Muscle of leg (tissue), 11 donors: ENCODE results near the gene PDCD10. TPM values are rescaled to one million over a fixed set of nuclear protein-coding genes. Genes with fewer than 3 reads are reported as not detected.
A peak's percentile ranks its signal among the peaks of the same experiment; 100 is the strongest.

Experiments
- DNase-seq: peaks from one replicate; pipeline ENCODE4 v3.0.0; 2013
- H3K27ac ChIP-seq: one replicate; pipeline ENCODE4 v1.5.1; 2013; ENCODE audit warnings: mild to moderate bottlenecking, low read length, control low read depth
- H3K27me3 ChIP-seq: one replicate; pipeline ENCODE4 v1.6.1; 2013; ENCODE audit warnings: low read length; ENCODE audit not compliant: control insufficient read depth, insufficient read depth
- H3K36me3 ChIP-seq: one replicate; pipeline ENCODE4 v1.6.1; 2013; ENCODE audit warnings: low read length; ENCODE audit not compliant: control insufficient read depth, insufficient read depth
- H3K4me1 ChIP-seq: one replicate; pipeline ENCODE4 v1.6.1; 2013; ENCODE audit warnings: low read length; ENCODE audit not compliant: control insufficient read depth, insufficient read depth
- H3K4me3 ChIP-seq: one replicate; pipeline ENCODE4 v1.5.1; 2013; ENCODE audit warnings: low read length, control low read depth
- H3K9me3 ChIP-seq: replicated peaks from 2 replicates; pipeline ENCODE4 v1.6.1; 2013; ENCODE audit warnings: low read depth, low read length; ENCODE audit not compliant: control insufficient read depth
- WGBS: methylation state at CpG from one replicate; pipeline ENCODE4 v1.1.5; 2013; ENCODE audit warnings: missing lambda C conversion rate; ENCODE audit not compliant: insufficient coverage; 5-methylcytosine and 5-hydroxymethylcytosine counted together
- polyA plus RNA-seq, 8 donors: library from polyadenylated mRNA; unstranded; fragments of 120-200 nt; gene quantifications; one replicate each; pipeline versions ENCODE4 v1.2.1 to v1.2.3, GENCODE V29; 2013; ENCODE audit warnings: inconsistent platforms in 1 of 8, low replicate concordance in 1 of 8; ENCODE audit not compliant: insufficient read length in 8 of 8, insufficient read depth in 1 of 8
- total RNA-seq: library from RNA; stranded (reverse); fragments of 120-200 nt; gene quantifications from one replicate; pipeline ENCODE4 v1.2.4, GENCODE V29; 2013

The PDCD10 gene
- total and polyA plus RNA-seq, 9 donors, result 28.4 to 37.6 (median 31.1) TPM

GRCh38 chr3:167662919-167663400 is 71.7 kb downstream of the PDCD10 start:
- WGBS, result 91% methylated on average over 3 of the region's 5 CpGs
- no peak for DNase-seq
- H3K9me3 ChIP-seq, result no peaks in the 10 kb centered on the region
- no peak overlapping the region for H3K4me3 ChIP-seq
- H3K27me3 ChIP-seq, result no peaks in the 10 kb centered on the region
- H3K27ac ChIP-seq, result no peak overlapping the region
- no peaks in the 10 kb centered on the region for H3K36me3 ChIP-seq
- H3K4me1 ChIP-seq, result no peaks in the 10 kb centered on the region

GRCh38 chr3:167657684-167658225 is 76.9 kb downstream of the PDCD10 start:
- WGBS, result 61% methylated on average over 2 of the region's 3 CpGs
- Histone ChIP-seq H3K4me3 (no peak overlapping the region), H3K36me3 (no peaks in the 10 kb centered on the region), H3K4me1 (no peaks in the 10 kb centered on the region), H3K27me3 (no peaks in the 10 kb centered on the region), H3K27ac (no peak overlapping the region), H3K9me3 (no peaks in the 10 kb centered on the region)
- no peak for DNase-seq

- WGBS, result 80% methylated on average over 1 of the region's 1 CpG
- Histone ChIP-seq H3K4me1 (no peaks in the 10 kb centered on the region), H3K27ac (no peak overlapping the region), H3K4me3 (no peak overlapping the region), H3K27me3 (no peaks in the 10 kb centered on the region), H3K9me3 (no peaks in the 10 kb centered on the region), H3K36me3 (no peaks in the 10 kb centered on the region)
- no peak for DNase-seq
Measured at GRCh38 chr3:167656821-167657220, 77.9 kb downstream of the PDCD10 start.

DNA sequence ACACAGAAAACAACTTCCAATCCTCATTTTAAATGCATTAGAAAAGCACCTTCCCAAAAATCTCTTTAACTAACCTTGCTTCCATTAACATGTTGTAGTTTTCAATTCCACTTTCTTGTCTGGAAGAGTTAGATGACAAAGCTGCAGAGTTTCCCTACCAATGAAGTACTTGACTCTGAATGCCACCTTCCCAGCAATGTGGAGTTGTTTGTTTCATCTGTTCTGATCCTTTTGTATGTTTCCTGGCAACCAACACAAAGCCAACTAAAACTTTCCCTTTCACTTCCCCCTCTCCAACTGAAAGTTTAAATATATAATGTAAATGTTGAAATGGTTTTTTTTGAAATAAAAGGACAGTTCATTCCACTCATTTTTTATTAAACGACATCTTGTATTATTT is 80.9 kb downstream of the PDCD10 start, which contains the start of gene WDR49:
WDR49 (minus strand) TSS at position 183 of the 400 bp plus-strand sequence. CDS start 517 bp downstream, outside the sequence.
- WGBS, result no CpG with 5 or more reads among the region's 1 CpG
- peak; percentile 55 for DNase-seq
- H3K27ac ChIP-seq, result no peak within 1 kb of the TSS
- no peaks in the 10 kb centered on the region for H3K9me3 ChIP-seq
- H3K4me3 ChIP-seq, result no peak within 1 kb of the TSS
- no peaks in the 10 kb centered on the region for H3K27me3 ChIP-seq
- no peaks in the 10 kb centered on the region for H3K4me1 ChIP-seq
- H3K36me3 ChIP-seq, result no peaks in the 10 kb centered on the region

DNA sequence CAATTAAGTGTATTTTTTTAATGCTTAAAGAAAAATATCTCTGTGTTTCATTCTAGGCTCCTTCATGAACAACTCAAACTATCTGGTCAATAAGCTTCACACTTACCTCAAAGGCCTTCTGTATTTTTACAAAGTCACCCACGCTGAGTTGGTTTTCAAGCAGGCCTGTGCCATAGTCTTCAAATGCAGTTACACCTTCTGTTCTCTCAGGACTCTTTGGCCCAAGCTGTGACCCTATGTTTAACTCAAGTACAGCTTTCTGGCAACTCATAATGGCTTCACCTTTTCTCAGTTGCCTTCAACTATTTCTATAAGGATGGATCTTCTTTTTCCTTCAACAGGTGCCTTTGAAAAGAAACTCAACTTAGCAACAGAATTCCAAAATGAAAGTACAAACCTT is 81.5 kb downstream of the PDCD10 start:
- 73% methylated on average over 1 of the region's 1 CpG for WGBS
- no peak for DNase-seq
- no peaks in the 10 kb centered on the region for H3K4me1 ChIP-seq
- no peak overlapping the region for H3K27ac ChIP-seq
- no peaks in the 10 kb centered on the region for H3K27me3 ChIP-seq
- no peaks in the 10 kb centered on the region for H3K36me3 ChIP-seq
- no peaks in the 10 kb centered on the region for H3K9me3 ChIP-seq
- no peak overlapping the region for H3K4me3 ChIP-seq

DNA sequence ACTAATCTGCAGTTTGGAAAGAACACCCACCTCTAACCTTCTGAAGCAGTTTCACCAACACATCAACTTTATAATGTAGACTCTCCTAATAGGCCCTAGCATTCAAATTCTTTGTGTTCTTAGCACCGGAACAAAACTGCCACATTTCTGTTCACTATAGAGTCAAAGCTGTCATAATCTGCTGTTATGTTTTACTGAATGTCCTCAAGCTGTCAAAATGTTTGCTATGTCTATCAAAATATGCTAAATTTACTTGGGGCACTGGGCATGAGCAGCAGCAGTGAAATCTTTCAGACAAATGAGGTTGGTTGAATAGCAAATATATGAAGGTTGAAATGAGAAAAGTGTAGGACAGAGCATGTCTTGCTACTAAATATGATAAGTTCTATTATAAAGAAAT is 82.9 kb downstream of the PDCD10 start:
- DNase-seq, result no peak
- H3K27ac ChIP-seq, result no peak overlapping the region

DNA sequence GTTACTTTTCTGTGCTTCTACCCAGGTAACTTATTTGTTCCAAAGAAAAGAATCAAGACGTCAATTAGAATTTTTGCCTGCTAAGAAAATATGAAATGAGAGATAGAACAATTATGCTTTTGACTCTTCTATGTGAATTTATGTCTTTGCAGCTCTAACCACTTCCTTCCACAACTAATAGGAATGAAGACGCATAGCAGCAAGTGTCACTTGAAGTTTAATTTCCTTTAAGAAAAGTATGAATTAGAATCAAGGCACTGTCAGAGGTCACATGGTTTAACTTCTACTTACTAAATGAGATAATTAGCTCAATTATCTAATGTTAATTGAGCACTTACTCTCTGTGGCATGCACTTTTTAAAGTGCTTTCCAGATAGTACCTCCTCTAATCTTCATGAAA is 84.2 kb downstream of the PDCD10 start:
- no CpG with 5 or more reads among the region's 2 CpGs for WGBS
- H3K36me3 ChIP-seq, result no peaks in the 10 kb centered on the region
- H3K4me3 ChIP-seq, result no peak overlapping the region
- H3K27me3 ChIP-seq, result no peaks in the 10 kb centered on the region
- no peak overlapping the region for H3K27ac ChIP-seq
- H3K9me3 ChIP-seq, result no peaks in the 10 kb centered on the region
- no peak for DNase-seq
- H3K4me1 ChIP-seq, result no peaks in the 10 kb centered on the region

More for the DNA sequence above, 82.9 kb downstream of the PDCD10 start:
- WGBS, result no CpG with 5 or more reads among the region's 1 CpG
- Histone ChIP-seq H3K27me3 (no peaks in the 10 kb centered on the region), H3K9me3 (no peaks in the 10 kb centered on the region), H3K4me1 (no peaks in the 10 kb centered on the region), H3K36me3 (no peaks in the 10 kb centered on the region), H3K4me3 (no peak overlapping the region)

DNA sequence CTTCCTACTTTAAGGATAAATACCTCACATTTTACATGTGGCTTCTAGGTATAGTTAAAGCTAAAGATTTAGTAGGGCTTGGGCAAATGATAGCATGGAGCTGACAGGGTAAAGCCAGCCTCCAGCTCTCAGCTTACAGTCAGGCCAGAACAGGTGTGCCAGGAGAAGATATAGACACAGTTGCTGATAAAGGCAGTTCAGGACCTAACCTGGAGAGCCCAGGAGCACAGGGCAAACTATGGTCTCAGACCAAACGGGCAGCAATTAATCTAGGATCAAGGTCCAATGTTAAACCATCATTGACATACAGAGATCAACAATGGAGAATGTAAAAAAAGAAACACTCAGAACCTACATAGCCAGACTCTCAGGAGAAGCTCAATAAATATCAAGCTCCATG is 84.9 kb downstream of the PDCD10 start:
- H3K36me3 ChIP-seq, result no peaks in the 10 kb centered on the region
- no peaks in the 10 kb centered on the region for H3K4me1 ChIP-seq
- H3K27ac ChIP-seq, result no peak overlapping the region
- no peak for DNase-seq
- WGBS, result 67% methylated on average over 1 of the region's 1 CpG
- H3K9me3 ChIP-seq, result no peaks in the 10 kb centered on the region
- H3K4me3 ChIP-seq, result no peak overlapping the region
- H3K27me3 ChIP-seq, result no peaks in the 10 kb centered on the region

DNA sequence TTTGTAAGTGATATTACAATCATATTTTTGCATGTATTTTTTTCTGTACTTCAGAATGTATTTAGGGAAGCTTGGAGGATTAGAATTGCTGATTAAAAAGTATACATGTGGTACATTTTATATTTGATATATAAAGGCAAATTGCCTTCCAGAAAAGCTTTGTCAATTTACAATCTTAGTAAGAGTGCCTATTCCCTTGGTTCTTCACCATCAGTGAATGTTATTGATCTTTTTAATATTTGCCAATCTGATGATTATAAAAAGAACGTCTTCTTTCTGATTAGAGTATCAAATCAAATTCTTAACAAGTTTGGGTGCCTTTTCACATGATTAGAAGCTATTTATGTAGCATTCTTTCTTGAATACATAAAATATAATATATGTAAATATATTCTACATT is 90.1 kb downstream of the PDCD10 start:
- WGBS, result no CpG with 5 or more reads among the region's 1 CpG

More for the DNA sequence above, 90.1 kb downstream of the PDCD10 start:
- DNase-seq, result no peak
- H3K9me3 ChIP-seq, result no peaks in the 10 kb centered on the region
- H3K27me3 ChIP-seq, result no peaks in the 10 kb centered on the region
- H3K27ac ChIP-seq, result no peak overlapping the region
- H3K4me3 ChIP-seq, result no peak overlapping the region
- no peaks in the 10 kb centered on the region for H3K36me3 ChIP-seq
- no peaks in the 10 kb centered on the region for H3K4me1 ChIP-seq
